GM10847 (cell line): Measurements from ENCODE around the gene C11orf54.

Experiments used
- POLR2A ChIP-seq: IDR thresholded peaks from 2 replicates; pipeline ENCODE4 v1.6.1; 2011; ENCODE audit not compliant: insufficient read length; ENCODE audit errors: extremely low read depth

C11orf54 gene

DNA sequence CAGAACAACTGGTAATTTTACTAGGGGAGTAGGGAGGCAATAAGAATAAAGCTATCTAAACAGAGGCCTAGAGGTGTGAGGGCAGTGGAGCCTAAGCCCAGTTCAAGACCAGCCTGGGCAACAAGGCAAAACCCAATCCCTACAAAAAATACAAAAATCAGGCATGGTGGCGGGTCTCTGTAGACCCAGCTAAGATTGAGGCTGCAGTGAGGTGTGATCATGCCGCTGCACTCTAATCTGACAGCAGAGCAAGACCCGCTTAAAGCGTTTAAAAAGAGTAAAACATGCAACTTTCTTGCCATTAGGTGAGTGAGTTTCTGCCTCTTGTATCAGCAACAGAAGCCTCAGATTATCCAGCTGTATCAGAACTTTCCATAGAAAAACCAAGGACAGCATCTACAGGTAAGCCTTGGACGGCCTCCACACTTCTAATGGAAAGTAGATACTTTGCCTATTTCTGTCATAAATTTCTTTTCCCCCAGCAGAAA is 12.3 kb upstream of the C11orf54 start:
- no peak for TF ChIP-seq POLR2A

DNA sequence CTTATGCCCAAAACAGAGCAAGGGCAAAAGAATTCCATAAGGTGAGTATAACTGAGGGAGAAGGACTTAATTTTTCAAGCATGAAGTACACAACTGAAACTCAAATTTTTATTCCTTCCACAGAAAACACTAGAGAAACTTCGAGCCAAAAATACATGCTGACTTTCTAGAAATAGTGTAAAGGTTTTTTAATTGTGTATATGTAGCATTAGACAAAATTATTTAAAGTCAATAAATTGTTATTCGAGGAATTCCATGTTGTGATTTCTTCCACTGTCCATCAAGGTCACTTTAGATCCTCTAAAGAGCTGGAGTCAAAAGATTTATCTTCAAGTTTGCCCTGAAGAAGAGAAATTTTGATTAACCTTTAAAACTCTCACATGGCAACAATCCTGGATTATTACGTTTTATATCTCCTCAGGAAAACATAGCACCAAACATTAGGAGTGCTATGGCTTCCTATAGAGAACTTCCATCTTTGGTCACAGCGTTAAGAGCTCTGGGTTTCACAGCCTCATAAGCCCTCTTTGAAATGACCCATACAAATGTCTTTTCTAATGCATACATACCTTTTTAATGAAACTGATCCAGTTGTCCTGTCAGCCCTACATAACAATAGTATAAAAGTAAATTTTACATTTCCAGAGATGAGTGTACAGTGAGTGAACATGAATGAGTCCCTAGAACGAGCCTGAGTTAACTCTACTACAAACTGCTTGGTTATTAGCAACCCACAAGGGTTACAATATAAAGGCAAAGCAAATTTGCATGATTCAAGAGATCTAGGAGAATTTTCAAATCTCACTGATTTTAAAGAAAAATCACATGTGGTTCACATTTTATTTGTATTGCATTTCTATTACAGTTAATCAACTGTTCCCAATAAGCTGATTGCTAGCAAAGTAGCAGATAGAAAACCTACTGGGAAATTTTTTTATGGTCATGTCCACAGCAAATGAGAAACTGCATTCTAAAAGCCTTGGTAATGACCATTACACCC is 11.1 kb upstream of the C11orf54 start:
- no peak for TF ChIP-seq POLR2A

DNA sequence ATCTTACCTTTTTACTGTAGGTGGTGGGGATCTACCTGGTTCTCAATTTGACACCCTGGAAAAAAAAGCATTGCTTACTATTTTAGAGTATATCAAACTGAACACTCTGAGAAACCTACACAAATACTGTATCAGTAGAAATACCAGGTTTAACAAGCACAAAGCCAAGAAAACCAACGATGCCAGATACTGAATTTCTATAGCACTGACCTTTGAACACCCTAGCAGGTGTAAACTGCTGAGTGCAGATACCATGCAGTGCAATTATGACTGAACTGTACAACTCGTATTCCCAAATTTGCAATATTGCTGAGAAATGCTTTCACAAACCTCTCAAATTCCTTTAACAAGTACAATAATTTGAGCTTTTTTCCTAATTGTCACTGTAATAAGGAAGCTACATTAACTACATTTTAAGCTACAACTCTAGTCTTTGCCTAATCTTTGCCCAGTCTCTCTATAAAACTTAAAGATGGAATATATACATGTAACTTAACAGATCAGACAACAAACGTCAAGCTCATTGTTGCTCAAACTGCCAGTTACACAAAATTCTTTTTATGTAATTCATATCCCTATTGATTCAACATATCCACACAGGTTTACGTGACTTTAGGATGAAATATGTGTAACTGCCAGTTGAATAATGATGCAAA is 9.1 kb upstream of the C11orf54 start:
- no peak for TF ChIP-seq POLR2A

DNA sequence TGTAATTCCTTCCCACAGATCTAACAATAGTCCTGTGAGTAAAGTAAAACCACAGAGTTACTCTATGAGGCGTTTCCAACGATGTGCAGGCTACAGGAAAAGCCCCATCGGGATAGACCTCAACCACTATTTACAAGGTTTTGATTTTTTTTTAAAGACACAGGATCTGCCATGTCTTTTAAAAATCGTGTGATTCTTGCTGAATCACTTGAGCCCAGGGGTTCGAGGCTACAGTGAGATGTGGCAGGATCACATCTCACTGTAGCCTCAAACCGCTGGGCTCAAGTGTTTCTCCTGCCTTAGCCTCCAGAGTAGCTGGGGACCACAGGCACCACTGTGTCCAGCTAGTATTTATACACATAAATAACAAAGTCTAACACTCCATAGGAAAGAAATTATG is 8.0 kb upstream of the C11orf54 start:
- TF ChIP-seq POLR2A, result no peak

DNA sequence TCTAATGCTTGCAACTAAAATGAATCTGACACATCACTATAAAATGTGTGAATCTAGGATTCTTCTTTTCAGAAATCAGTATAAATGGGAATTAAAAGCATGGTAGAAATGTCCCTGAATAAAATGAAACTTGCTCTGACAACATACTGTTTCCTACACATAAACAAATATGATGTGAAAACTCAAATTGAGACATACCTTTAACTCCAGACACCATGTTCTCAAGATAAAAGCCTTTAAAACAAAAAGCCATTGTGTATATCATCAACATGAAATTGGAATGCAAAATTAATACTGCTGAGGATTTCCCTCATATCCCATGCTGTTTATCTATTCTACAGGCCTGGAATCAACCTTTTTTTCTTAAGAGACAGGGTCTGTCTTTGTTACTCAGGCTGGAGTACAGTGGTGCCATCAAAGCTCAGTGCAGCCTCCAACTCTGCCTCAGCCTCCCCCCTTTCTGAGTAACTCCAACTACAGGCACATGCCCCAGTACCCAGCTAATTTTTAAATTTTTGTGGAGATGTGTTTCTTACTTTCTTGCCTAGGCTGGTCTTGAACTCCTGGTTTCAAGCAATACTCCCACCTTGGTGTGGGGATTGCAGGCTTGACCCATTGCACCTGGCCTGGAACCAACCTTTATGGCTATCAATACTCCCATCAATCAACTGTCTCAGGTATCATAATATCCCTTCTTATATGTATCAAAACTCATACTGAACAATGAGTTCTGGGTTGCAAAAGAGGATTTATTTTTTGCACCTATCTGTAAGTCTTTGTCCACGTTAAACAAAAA is 6.8 kb upstream of the C11orf54 start:
- TF ChIP-seq POLR2A, result no peak

DNA sequence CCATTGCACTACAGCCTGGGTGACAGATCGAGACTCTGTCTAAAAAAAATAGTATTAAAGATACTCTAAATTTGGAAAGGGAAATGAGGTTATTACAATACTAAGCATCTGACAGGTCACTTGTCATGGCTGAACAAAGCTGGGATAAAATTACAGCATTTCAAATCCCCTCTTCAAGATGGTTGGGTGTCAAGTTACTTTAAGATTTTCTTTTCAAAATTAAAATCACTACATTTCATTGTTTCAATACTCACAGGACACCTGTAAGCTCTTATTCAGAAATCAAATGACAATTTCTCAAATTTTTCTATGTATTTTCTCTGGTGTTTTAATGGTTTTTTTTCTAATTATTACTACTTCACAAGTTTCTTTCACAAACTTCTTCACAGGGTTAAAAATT is 5.8 kb upstream of the C11orf54 start:
- TF ChIP-seq POLR2A, result no peak

DNA sequence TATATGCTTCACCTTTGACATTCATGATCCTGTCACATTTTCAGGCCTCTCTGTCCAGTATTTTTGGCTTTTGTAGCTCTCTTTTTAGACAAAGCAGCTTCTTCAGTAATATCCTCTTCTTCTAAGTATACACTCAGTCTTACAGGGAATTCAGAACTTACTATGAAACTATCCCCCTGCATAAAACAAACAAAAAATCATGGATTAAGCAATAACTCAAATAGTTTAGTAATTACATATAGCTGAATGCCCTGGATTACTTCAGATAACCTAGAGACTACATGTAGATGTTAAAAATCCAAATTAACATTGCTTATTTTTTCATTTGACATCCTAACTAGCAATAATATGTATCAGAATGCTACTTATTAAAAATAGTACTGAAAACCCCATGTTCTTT is 5.3 kb upstream of the C11orf54 start:
- TF ChIP-seq POLR2A, result no peak

DNA sequence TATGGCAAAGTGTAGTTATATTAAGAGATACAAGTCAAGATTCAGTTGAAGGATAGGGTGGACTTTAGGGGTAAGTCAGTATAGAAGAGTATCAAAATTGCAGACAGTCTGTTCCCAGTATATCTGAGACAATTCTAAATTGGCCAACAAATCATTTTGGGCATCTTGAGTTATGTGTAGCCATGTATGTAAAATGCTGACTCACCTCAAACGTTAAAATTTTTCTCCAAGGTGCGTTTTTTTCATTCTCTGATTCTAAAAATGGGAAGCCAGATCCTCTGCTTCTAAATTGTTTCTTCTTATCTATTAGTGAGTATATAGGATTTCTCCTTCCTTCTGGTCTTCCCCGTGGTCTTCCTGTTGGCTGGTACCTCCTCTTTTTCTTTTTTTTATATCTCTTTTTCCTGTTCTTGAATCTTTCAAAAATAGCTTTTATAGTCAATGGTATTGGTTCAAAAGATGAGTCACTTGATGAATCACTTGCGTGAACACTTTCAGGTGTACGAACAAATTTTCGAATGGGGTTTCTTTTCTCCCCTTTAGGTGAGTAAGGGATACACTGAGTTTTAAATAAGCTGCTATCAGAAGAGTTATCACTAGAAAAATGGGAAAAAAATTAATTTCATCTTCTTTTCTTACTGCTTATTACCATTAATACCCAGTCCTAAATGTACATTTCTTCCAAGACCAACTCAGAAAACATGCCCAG is 3.4 kb upstream of the C11orf54 start:
- no peak for TF ChIP-seq POLR2A

DNA sequence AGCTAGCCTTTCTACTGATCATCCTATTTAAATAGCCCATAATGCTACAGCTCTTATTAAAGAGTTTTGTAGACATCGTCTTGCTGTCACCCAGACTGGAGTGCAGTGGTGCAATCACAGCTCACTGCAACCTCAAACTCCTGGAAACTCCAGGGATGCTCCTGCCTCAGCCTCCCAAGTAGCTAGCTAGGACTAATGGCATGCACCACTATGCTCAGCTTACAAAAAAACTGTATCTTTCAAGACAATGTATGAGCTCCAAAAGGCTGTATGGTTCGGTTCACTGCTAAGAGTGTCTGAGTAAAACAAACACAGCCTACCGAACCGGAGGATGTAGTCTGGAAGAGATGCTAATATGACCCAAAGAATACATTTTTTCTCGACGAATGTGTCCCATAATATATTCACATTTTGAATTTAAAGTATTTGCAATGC is 2.8 kb upstream of the C11orf54 start:
- TF ChIP-seq POLR2A, result no peak

DNA sequence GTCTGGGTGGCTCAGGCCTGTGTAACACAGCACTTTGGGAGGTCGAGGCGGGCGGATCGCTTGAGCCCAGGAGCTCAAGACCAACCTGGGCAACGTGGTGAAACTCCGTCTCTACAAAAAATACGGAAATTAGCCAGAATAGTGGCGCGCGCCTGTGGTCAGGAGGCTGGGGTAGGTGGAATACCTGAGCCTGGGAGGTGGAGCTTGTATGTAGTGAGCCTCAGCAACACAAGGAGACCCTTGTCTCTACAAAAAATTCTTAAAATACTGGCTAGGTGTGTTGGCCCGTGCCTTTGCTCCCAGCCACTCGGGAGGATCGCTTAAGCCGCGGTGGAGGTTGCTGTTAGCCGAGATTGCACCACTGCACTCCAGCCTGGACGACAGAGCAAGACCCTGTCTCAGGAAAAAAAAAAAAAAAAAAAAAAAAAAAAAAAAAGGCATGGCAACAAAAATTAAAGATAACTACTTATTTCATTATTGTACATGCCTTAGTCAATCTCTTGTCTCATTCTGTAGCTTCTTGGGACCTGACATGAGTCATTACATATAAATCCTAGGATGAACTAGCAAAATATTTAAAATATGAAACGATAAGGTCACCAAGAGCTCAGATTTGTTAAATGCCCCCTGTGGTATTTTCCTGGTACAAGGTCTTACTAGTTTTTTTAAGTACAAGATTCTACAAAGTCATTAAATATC is 1.3 kb upstream of the C11orf54 start:
- no peak for TF ChIP-seq POLR2A

DNA sequence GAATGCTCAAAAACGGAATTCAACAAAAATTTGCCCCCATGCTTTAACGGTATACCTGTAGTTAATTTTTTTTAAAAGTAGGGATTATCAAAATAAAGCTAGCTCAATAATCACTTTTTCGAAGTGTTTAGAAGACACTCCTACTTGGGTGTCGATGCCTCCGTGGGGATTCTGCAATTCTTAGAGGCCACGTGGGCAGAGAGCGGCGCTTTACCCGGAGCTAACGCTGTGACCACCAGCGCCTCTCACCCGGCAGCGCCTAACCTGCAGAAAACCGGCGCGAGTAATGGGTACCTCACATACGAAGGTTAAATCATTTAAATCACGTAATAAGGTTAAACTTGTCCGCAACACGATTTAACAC is 760 bp upstream of the C11orf54 start:
- TF ChIP-seq POLR2A, result no peak

DNA sequence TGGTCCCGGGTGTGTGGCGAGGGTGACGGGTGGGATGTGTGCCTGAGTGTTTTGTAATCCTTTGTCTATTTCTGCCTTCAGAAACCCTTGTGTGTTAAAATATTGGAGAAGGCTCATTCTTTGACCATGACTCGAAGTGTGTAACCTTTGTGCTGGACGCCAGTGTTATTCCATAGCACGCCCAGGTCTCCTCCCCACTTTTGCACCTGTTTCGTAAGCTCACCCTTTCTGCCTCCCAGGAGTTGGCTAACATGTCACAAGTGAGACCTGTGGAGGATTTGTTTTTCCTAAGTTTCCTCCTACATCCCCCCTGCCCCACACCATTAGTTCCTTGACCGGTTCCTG is 382 bp downstream of the C11orf54 start:
- TF ChIP-seq POLR2A, result no peak

DNA sequence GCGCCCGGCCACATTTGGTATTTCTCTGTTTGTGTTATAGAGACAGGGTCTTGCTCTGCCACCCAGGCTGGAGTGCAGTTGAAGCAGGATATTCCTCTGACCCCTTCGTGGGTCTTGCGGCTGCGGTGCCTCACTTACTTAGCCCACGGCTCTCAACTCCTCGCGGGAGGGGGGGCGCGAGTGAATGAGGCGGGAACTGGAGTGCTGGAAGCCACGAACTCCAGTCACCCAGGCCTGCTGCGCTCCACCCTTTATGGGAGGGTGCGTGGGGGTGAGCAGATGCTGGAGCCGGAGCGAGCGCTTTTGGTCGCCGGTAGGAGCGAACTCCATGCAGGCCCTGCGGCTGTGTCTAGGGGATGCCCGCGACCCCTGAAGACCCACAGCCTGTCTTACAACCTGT is 1.8 kb downstream of the C11orf54 start:
- TF ChIP-seq POLR2A, result no peak

DNA sequence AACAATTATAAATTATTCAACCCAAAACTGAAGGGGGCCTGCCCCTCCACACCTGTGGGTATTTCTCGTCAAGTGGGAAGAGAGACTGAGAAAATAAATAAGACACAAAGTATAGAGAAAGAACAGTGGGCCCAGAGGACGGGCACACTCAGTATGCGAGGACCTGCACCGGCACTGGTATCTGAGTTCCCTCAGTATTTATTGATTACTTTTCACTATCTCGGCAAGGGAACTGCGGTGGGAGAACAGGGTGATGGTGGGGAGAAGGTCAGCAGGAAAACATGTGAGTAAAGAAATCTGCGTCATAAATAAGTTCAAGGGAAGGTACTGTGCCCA is 3.2 kb downstream of the C11orf54 start:
- no peak for TF ChIP-seq POLR2A
